Testis (tissue), 2 donors: ENCODE measurements around the gene CLMN.

Experiments used
- CTCF ChIP-seq, 3 experiments: fragments of 450-650 bp in 2 of 3; fragments of 200-600 bp in 1 of 3; sonication (generic) in 1 of 3; IDR thresholded peaks; one replicate each; pipeline ENCODE4 v1.5.1; 2016 to 2019; ENCODE audit warnings: antibody characterized with exemption in 3 of 3, mild to moderate bottlenecking in 2 of 3, moderate library complexity in 1 of 3
- POLR2A ChIP-seq: fragments of 450-650 bp; IDR thresholded peaks from one replicate; pipeline ENCODE4 v1.6.1; 2017; ENCODE audit warnings: antibody characterized with exemption, mild to moderate bottlenecking, moderate library complexity

- TF ChIP-seq CTCF (IDR thresholded peaks at IDR 0.05): no peak
- no peak for TF ChIP-seq POLR2A
Observed at GRCh38 chr14:95240859-95241813, 78.6 kb downstream of the CLMN start.
